SK-N-SH (cell line): ENCODE results near the gene MRPS11. TPM values are rescaled to one million over a fixed set of nuclear protein-coding genes. Genes with fewer than 3 reads are reported as not detected.

Experiments used
- CTCF ChIA-PET: fragments of 300-600, 350-600 bp; formaldehyde crosslinking; extraction: SDS; loops from one replicate; lab custom pipeline; 2021; lab: Yijun Ruan, JAX
- POLR2A ChIA-PET: fragments of 350-600 bp; sonication (Branson Sonifier 250); formaldehyde crosslinking; extraction: SDS; loops from one replicate; lab custom pipeline; 2020; ENCODE audit warnings: antibody characterized with exemption, inconsistent platforms; lab: Yijun Ruan, JAX
- DNase-seq: peaks from one replicate; pipeline ENCODE4 v3.0.0; 2012
- H2AFZ ChIP-seq: fragments of 200-600 bp; sonication (generic); 2 replicates; pipeline ENCODE4 v1.8.1; 2016; ENCODE audit warnings: antibody characterized with exemption, mild to moderate bottlenecking, low read depth
- H3F3A ChIP-seq: fragments of 200-600 bp; sonication (generic); replicated peaks from 2 replicates; pipeline ENCODE3; 2016; ENCODE audit warnings: antibody characterized with exemption, mild to moderate bottlenecking; ENCODE audit not compliant: insufficient read depth
- H3K27ac ChIP-seq, 2 experiments: fragments of 200-500 bp in 1 of 2; fragments of 200-600 bp in 1 of 2; sonication (Bioruptor generic) in 1 of 2; sonication (generic), shearing (Covaris generic) in 1 of 2; 2 replicates each; pipeline versions ENCODE4 v1.5.1 to v1.6.1; 2014 to 2016; ENCODE audit warnings: low read depth in 2 of 2, inconsistent platforms in 1 of 2, low read length in 1 of 2, mild to moderate bottlenecking in 1 of 2, mixed read lengths in 1 of 2
- H3K27me3 ChIP-seq: fragments of 200-600 bp; sonication (generic), shearing (Covaris generic); 2 replicates; pipeline ENCODE4 v1.6.1; 2016; ENCODE audit warnings: mixed run types; ENCODE audit not compliant: insufficient read depth
- H3K36me3 ChIP-seq, 2 experiments: fragments of 200-500 bp in 1 of 2; fragments of 200-600 bp in 1 of 2; sonication (Bioruptor generic) in 1 of 2; sonication (generic) in 1 of 2; replicated peaks in 1 of 2; 2 replicates each; pipeline versions ENCODE3 to v1.5.1; 2014 to 2016; ENCODE audit warnings: low read length in 1 of 2, mild to moderate bottlenecking in 1 of 2; ENCODE audit not compliant: insufficient read depth in 2 of 2, control insufficient read depth in 1 of 2
- H3K4me1 ChIP-seq, 2 experiments: fragments of 200-500 bp in 1 of 2; fragments of 200-600 bp in 1 of 2; sonication (Bioruptor generic) in 1 of 2; sonication (generic), shearing (Covaris generic) in 1 of 2; 2 replicates each; pipeline versions ENCODE4 v1.5.1 to v1.6.1; 2014 to 2016; ENCODE audit warnings: low read depth in 1 of 2, low read length in 1 of 2, mixed run types in 1 of 2; ENCODE audit not compliant: insufficient read depth in 2 of 2, control insufficient read depth in 1 of 2
- H3K4me2 ChIP-seq: fragments of 200-600 bp; sonication (generic), shearing (Covaris generic); 2 replicates; pipeline ENCODE4 v1.6.1; 2017; ENCODE audit warnings: mixed run types
- H3K4me3 ChIP-seq, 2 experiments: fragments of 200-500 bp in 1 of 2; fragments of 200-600 bp in 1 of 2; sonication (Bioruptor generic) in 1 of 2; sonication (generic), shearing (Covaris generic) in 1 of 2; 2 replicates each; pipeline versions ENCODE4 v1.5.1 to v1.8.1; 2014 to 2016; ENCODE audit warnings: low read depth in 2 of 2, inconsistent platforms in 1 of 2, low read length in 1 of 2, mild to moderate bottlenecking in 1 of 2, mixed read lengths in 1 of 2, moderate library complexity in 1 of 2
- H3K79me2 ChIP-seq: fragments of 200-600 bp; sonication (generic); 2 replicates; pipeline ENCODE4 v1.8.1; 2017; ENCODE audit warnings: mild to moderate bottlenecking; ENCODE audit not compliant: insufficient read depth
- H3K9ac ChIP-seq: fragments of 200-600 bp; sonication (generic); 2 replicates; pipeline ENCODE4 v1.6.1; 2017; ENCODE audit warnings: mixed run types
- H3K9me2 ChIP-seq: fragments of 200-600 bp; sonication (generic); 2 replicates; pipeline ENCODE4 v1.6.1; 2017; ENCODE audit warnings: mixed run types
- H3K9me3 ChIP-seq: fragments of 200-600 bp; sonication (generic); 2 replicates; pipeline ENCODE4 v1.6.1; 2017; ENCODE audit warnings: mixed run types, mild to moderate bottlenecking, moderate library complexity
- H4K20me1 ChIP-seq: fragments of 200-600 bp; sonication (generic); 2 replicates; pipeline ENCODE4 v1.6.1; 2017; ENCODE audit warnings: mild to moderate bottlenecking, mixed run types; ENCODE audit not compliant: insufficient read depth
- CTCF ChIP-seq: fragments of 200-600 bp; sonication (generic); IDR thresholded peaks from 2 replicates; pipeline ENCODE4 v1.6.1; 2017; ENCODE audit warnings: antibody characterized with exemption, mild to moderate bottlenecking, moderate library complexity
- ELF1 ChIP-seq: IDR thresholded peaks from 2 replicates; pipeline ENCODE4 v1.4.0; 2012
- EZH2phosphoT487 ChIP-seq: fragments of 200-600 bp; sonication (generic); IDR thresholded peaks from 2 replicates; pipeline ENCODE4 v1.6.1; 2017; ENCODE audit warnings: low read depth, mixed run types, mild to moderate bottlenecking, antibody characterized with exemption, moderate library complexity, borderline replicate concordance
- FOSL2 ChIP-seq: IDR thresholded peaks from 2 replicates; pipeline ENCODE4 v1.4.0; 2012; ENCODE audit warnings: low read depth, mild to moderate bottlenecking, moderate library complexity, borderline replicate concordance
- FOXJ3 ChIP-seq: sonication (generic); formaldehyde crosslinking; IDR thresholded peaks from 2 replicates; pipeline ENCODE4 v1.5.1; 2020; ENCODE audit warnings: mild to moderate bottlenecking, missing genetic modification reagents
- FOXM1 ChIP-seq: IDR thresholded peaks from 2 replicates; pipeline ENCODE4 v1.4.0; 2012; ENCODE audit warnings: low read depth, mild to moderate bottlenecking
- JUND ChIP-seq: IDR thresholded peaks from 2 replicates; pipeline ENCODE4 v1.4.0; 2012
- MAX ChIP-seq: IDR thresholded peaks from 2 replicates; pipeline ENCODE4 v1.4.0; 2012; ENCODE audit warnings: low read depth
- MXI1 ChIP-seq: IDR thresholded peaks from 2 replicates; pipeline ENCODE4 v1.6.1; 2012; ENCODE audit warnings: mild to moderate bottlenecking, low read depth, low read length, improper control_type of control experiment
- NFIC ChIP-seq: IDR thresholded peaks from 2 replicates; pipeline ENCODE4 v1.4.0; 2012; ENCODE audit warnings: borderline replicate concordance
- PBX3 ChIP-seq: IDR thresholded peaks from 2 replicates; pipeline ENCODE4; 2012
- POLR2AphosphoS5 ChIP-seq: IDR thresholded peaks from 2 replicates; pipeline ENCODE4 v1.6.1; 2012; ENCODE audit warnings: low read depth, low read length
- RAD21 ChIP-seq: IDR thresholded peaks from 2 replicates; pipeline ENCODE4 v1.6.1; 2012; ENCODE audit warnings: mild to moderate bottlenecking, low read length
- RCOR1 ChIP-seq: fragments of 150-350 bp; IDR thresholded peaks from 2 replicates; pipeline ENCODE4 v1.6.1; 2017; ENCODE audit warnings: antibody characterized with exemption, low read length
- RXRA ChIP-seq: IDR thresholded peaks from 2 replicates; pipeline ENCODE4 v1.4.0; 2012; ENCODE audit warnings: low read depth, mild to moderate bottlenecking, borderline replicate concordance
- SIN3A ChIP-seq: IDR thresholded peaks from 2 replicates; pipeline ENCODE4 v1.6.1; 2012; ENCODE audit warnings: low read depth, mild to moderate bottlenecking, low read length, moderate library complexity, borderline replicate concordance
- TAF1 ChIP-seq: IDR thresholded peaks from 2 replicates; pipeline ENCODE4 v1.6.1; 2012; ENCODE audit warnings: low read depth, mild to moderate bottlenecking, low read length, moderate library complexity, borderline replicate concordance
- TEAD4 ChIP-seq: IDR thresholded peaks from 2 replicates; pipeline ENCODE4 v1.4.0; 2012; ENCODE audit warnings: mild to moderate bottlenecking, borderline replicate concordance; ENCODE audit not compliant: insufficient read depth
- USF2 ChIP-seq: fragments of 150-350 bp; IDR thresholded peaks from 2 replicates; pipeline ENCODE4 v1.6.1; 2017; ENCODE audit warnings: antibody characterized with exemption, low read length, low read depth, borderline replicate concordance
- YY1 ChIP-seq: IDR thresholded peaks from 2 replicates; pipeline ENCODE4 v1.4.0; 2012; ENCODE audit warnings: low read depth, mild to moderate bottlenecking
- WGBS: methylation state at CpG from one replicate; pipeline ENCODE4 v1.1.6; 2017; ENCODE audit warnings: low lambda C conversion rate; 5-methylcytosine and 5-hydroxymethylcytosine counted together
- polyA plus RNA-seq, 3 experiments: library from polyadenylated mRNA; depleted of rRNA; stranded (reverse); fragments of >200 nt; gene quantifications; 2 replicates each; pipeline ENCODE4 v1.2.3, GENCODE V29; 2012

Gene MRPS11
- polyA plus RNA-seq, 1 of the 3 experiments (the other 2 are of a cell fraction) = 101 TPM

GRCh38 chr15:88438181-88438580 is 29.3 kb upstream of the MRPS11 start:
- no peaks in the 10 kb centered on the region for H3K4me1 ChIP-seq
- no peak overlapping the region for H3K27ac ChIP-seq
- H3K36me3 ChIP-seq = no peaks in the 10 kb centered on the region
- TF ChIP-seq USF2 (no peak), FOXM1 (no peak), NFIC (no peak), RXRA (no peak), PBX3 (no peak), ELF1 (no peak), TAF1 (no peak), CTCF (no peak), FOXJ3 (CRISPR knock-in tag) (no peak), POLR2AphosphoS5 (no peak), SIN3A (no peak), JUND (no peak), MXI1 (no peak), RAD21 (no peak), TEAD4 (no peak), FOSL2 (no peak)
- no peaks in the 10 kb centered on the region for H3K9me3 ChIP-seq
- H3K9ac ChIP-seq = no peak overlapping the region
- ChIA-PET CTCF (interaction anchor here (1.0 to 2.4 kb wide), 3 partner anchors 12 to 191 kb away, joined by 3 to 10 read pairs (median 8); no protein-coding TSS in a partner anchor), POLR2A (no interaction called here)
- H3K4me3 ChIP-seq = no peak overlapping the region
- H3K79me2 ChIP-seq = no peaks in the 10 kb centered on the region
- 0 out of 2 replicates have a peak overlapping the region, but pooled peaks have one; percentile 24 for H3K4me2 ChIP-seq
- no peak overlapping the region for H2AFZ ChIP-seq
- no peaks in the 10 kb centered on the region for H3K27me3 ChIP-seq
- no peak for DNase-seq
- WGBS = 31% methylated on average over 5 of the region's 5 CpGs
- H4K20me1 ChIP-seq = no peaks in the 10 kb centered on the region
- no peaks in the 10 kb centered on the region for H3K9me2 ChIP-seq
- H3F3A ChIP-seq = no peaks in the 10 kb centered on the region

- no peak overlapping the region for H3K9ac ChIP-seq
- CTCF ChIA-PET = interaction anchor here (1.3 to 2.4 kb wide), 3 partner anchors 10 to 165 kb away, joined by 3 to 10 read pairs (median 8); no protein-coding TSS in a partner anchor
- no peaks in the 10 kb centered on the region for H4K20me1 ChIP-seq
- no peak overlapping the region for H2AFZ ChIP-seq
- POLR2A ChIA-PET = no interaction called here
- no peaks in the 10 kb centered on the region for H3K79me2 ChIP-seq
- H3K9me3 ChIP-seq = no peaks in the 10 kb centered on the region; the same call in 1 of the 2 replicates
- H3K36me3 ChIP-seq = no peaks in the 10 kb centered on the region
- no peak overlapping the region for H3K4me2 ChIP-seq
- 0 out of 2 replicates have a peak, but pooled peaks cover 4% of the 10 kb centered on the region for H3K9me2 ChIP-seq
- H3F3A ChIP-seq = no peaks in the 10 kb centered on the region
- H3K4me1 ChIP-seq = no peaks in the 10 kb centered on the region
- H3K4me3 ChIP-seq = no peak overlapping the region
- 25% methylated on average over 1 of the region's 1 CpG for WGBS
- no peak overlapping the region for H3K27ac ChIP-seq
- DNase-seq = no peak
- no peaks in the 10 kb centered on the region for H3K27me3 ChIP-seq
- TF ChIP-seq NFIC (no peak), MAX (no peak), EZH2phosphoT487 (no peak), RAD21 (no peak), RXRA (no peak), ELF1 (no peak), PBX3 (no peak), CTCF (no peak), SIN3A (no peak), RCOR1 (no peak), TAF1 (no peak), MXI1 (no peak), YY1 (no peak), FOSL2 (no peak), FOXJ3 (CRISPR knock-in tag) (no peak)
Measured at GRCh38 chr15:88440021-88440420, 27.5 kb upstream of the MRPS11 start.
